Lower leg skin (tissue), 4 donors: ENCODE results near the gene RB1. TPM values are rescaled to one million over a fixed set of nuclear protein-coding genes. Genes with fewer than 3 reads are reported as not detected.

Source experiments
- DNase-seq, 2 donors: peaks; one replicate each; pipeline ENCODE4 v3.0.0-alpha.2; 2019; ENCODE audit warnings: low spot score in 2 of 2
- H3K4me3 ChIP-seq: fragments of 200-600 bp; sonication (generic); 2 replicates; pipeline ENCODE4 v1.5.1; 2017; ENCODE audit warnings: mild to moderate bottlenecking, low read depth; ENCODE audit not compliant: poor library complexity, severe bottlenecking
- CTCF ChIP-seq, 3 donors: fragments of 450-650 bp; IDR thresholded peaks; one replicate each; pipeline ENCODE4 v1.5.1; 2016; ENCODE audit warnings: antibody characterized with exemption in 3 of 3, mild to moderate bottlenecking in 3 of 3, moderate library complexity in 2 of 3
- POLR2A ChIP-seq, 2 donors: fragments of 450-650 bp; IDR thresholded peaks; one replicate each; pipeline ENCODE4 v1.6.1; 2016 to 2017; ENCODE audit warnings: antibody characterized with exemption in 2 of 2, mild to moderate bottlenecking in 1 of 2, moderate library complexity in 1 of 2
- WGBS, 2 donors: methylation state at CpG; one replicate each; pipeline ENCODE4 v1.1.5; 2018; 5-methylcytosine and 5-hydroxymethylcytosine counted together
- intact Hi-C: fragments of 100-400 bp; cut with DNase I; formaldehyde crosslinking; loops from one replicate; pipeline ENCODE4 v1.15.0; 2023; ENCODE audit warnings: low total_unique reads
- total RNA-seq, 4 donors: library from RNA; depleted of rRNA; stranded (reverse); fragments of >200 nt; gene quantifications; one replicate each; pipeline ENCODE4 v1.1.0, GENCODE V29; 2016

The RB1 gene
- total RNA-seq, 4 donors from 2014 or later: 15.8 to 20.0 (median 16.4) TPM

- WGBS, 2 donors: 84% methylated on average over 4 of the region's 4 CpGs
- intact Hi-C loops: no loop called here
- TF ChIP-seq CTCF (IDR thresholded peaks at IDR 0.05) (no peak), POLR2A (IDR thresholded peaks at IDR 0.05) (no peak)
- no peak overlapping the region for H3K4me3 ChIP-seq
- DNase-seq: no peak
Observed at GRCh38 chr13:48292650-48293049, 10.9 kb upstream of the RB1 start.

- intact Hi-C loops: no loop called here
- no peak overlapping the region for H3K4me3 ChIP-seq
- WGBS, 2 donors: 92 to 94% methylated on average over 2 of the region's 2 CpGs
- no peak for DNase-seq
- no peak for TF ChIP-seq CTCF (IDR thresholded peaks at IDR 0.05)
- TF ChIP-seq POLR2A (IDR thresholded peaks at IDR 0.05): no peak
Observed at GRCh38 chr13:48294653-48295052, 8.9 kb upstream of the RB1 start.

- no peak overlapping the region for H3K4me3 ChIP-seq
- intact Hi-C loops: no loop called here
- 87 to 100% methylated on average over 1 of the region's 1 CpG for WGBS, 2 donors
- DNase-seq: no peak
- no peak for TF ChIP-seq CTCF (IDR thresholded peaks at IDR 0.05)
- no peak for TF ChIP-seq POLR2A (IDR thresholded peaks at IDR 0.05)
Observed at GRCh38 chr13:48295271-48295670, 8.3 kb upstream of the RB1 start.

- H3K4me3 ChIP-seq: no peak overlapping the region
- DNase-seq: no peak
- TF ChIP-seq CTCF (IDR thresholded peaks at IDR 0.05) (no peak), POLR2A (IDR thresholded peaks at IDR 0.05) (no peak)
- WGBS, 2 donors: 77 to 85% methylated on average over 2 of the region's 2 CpGs
- intact Hi-C loops: no loop called here
Observed at GRCh38 chr13:48296528-48296927, 7.0 kb upstream of the RB1 start.

- H3K4me3 ChIP-seq: no peak overlapping the region
- TF ChIP-seq CTCF (IDR thresholded peaks at IDR 0.05) (no peak), POLR2A (IDR thresholded peaks at IDR 0.05) (no peak)
- intact Hi-C loops: no loop called here
- DNase-seq: no peak
- 69 to 70% methylated on average over 4 of the region's 4 CpGs for WGBS, 2 donors
Observed at GRCh38 chr13:48297131-48297786, 6.3 kb upstream of the RB1 start.

- intact Hi-C loops: no loop called here
- H3K4me3 ChIP-seq: no peak overlapping the region
- TF ChIP-seq POLR2A (IDR thresholded peaks at IDR 0.05) (no peak), CTCF (IDR thresholded peaks at IDR 0.05) (no peak)
- WGBS, 2 donors: 71 to 80% methylated on average over 2 of the region's 2 CpGs
- DNase-seq: no peak
Observed at GRCh38 chr13:48299591-48299990, 4.0 kb upstream of the RB1 start.
